Measurements from ENCODE around the gene RPH3AL. TPM values are rescaled to one million over a fixed set of nuclear protein-coding genes. Genes with fewer than 3 reads are reported as not detected.

RPH3AL gene
- total and polyA plus RNA-seq, 10 of the 15 experiments (the other 5 are each of a cell fraction or from before 2014, with no cell fraction given), result 0.04 to 1.2 (median 0.47) TPM; not detected in 2

DNA sequence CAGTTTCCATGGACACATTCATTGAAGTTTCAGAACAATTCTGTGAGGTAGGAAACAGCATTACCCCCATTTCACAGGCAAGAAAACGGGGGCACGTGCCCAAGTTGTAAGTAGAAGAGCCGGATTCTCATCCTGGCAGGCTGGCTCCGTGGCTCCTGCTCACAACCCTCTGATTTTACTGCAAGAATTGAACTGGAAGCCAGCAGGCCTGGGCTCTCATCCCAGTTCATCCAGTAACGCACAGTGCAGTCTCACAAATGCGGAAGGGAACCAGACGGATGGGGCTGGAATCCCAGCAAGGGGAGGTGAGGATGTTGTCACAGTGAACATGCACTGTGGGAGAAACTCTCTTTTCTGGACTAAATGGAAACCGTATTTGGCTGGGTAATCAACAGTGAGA, 130.4 kb downstream of the RPH3AL start:
- Histone ChIP-seq H3K4me3 (no peak overlapping the region), H2AFZ (ENCODE audit: control insufficient read depth, low read depth, low read length) (no peak overlapping the region), H3K4me1 (ENCODE audit: control insufficient read depth, insufficient read depth, low read length) (no peaks in the 10 kb centered on the region), H3K9me3 (replicated peaks; ENCODE audit: control insufficient read depth, insufficient read depth, low read length) (no peaks in the 10 kb centered on the region), H4K20me1 (ENCODE audit: control insufficient read depth, insufficient read depth) (no peaks in the 10 kb centered on the region), H3K4me2 (ENCODE audit: control insufficient read depth, insufficient read depth) (no peak overlapping the region), H3K27me3 (replicated peaks in 1 of 2; ENCODE audit: control insufficient read depth in 2 of 2, insufficient read depth in 2 of 2, low read length in 1 of 2) (no peaks in the 10 kb centered on the region; a peak in 1 of 4 replicates), H3K79me2 (ENCODE audit: control insufficient read depth, insufficient read depth, low read length) (no peaks in the 10 kb centered on the region), H3K27ac (ENCODE audit: control insufficient read depth, insufficient read depth) (no peak overlapping the region), H3K9ac (ENCODE audit: control insufficient read depth, insufficient read depth, low read length) (no peak overlapping the region), H3K36me3 (ENCODE audit: control insufficient read depth in 2 of 2, insufficient read depth in 2 of 2, low read length in 1 of 2) (no peaks in the 10 kb centered on the region)
- 52% methylated on average over 8 of the region's 8 CpGs for WGBS (ENCODE audit: insufficient coverage, insufficient replicate concordance, low lambda C conversion rate, missing lambda C conversion rate)
- CTCF ChIA-PET, result no interaction called here
- TF ChIP-seq, protein P1, sequence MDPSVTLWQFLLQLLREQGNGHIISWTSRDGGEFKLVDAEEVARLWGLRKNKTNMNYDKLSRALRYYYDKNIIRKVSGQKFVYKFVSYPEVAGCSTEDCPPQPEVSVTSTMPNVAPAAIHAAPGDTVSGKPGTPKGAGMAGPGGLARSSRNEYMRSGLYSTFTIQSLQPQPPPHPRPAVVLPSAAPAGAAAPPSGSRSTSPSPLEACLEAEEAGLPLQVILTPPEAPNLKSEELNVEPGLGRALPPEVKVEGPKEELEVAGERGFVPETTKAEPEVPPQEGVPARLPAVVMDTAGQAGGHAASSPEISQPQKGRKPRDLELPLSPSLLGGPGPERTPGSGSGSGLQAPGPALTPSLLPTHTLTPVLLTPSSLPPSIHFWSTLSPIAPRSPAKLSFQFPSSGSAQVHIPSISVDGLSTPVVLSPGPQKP (IDR thresholded peaks at IDR 0.05; ENCODE audit: low read depth, low read length), result no peak
- TF ChIP-seq PBX3 (IDR thresholded peaks at IDR 0.05; ENCODE audit: insufficient replicate concordance, low read depth, low read length), result no peak
- no peak for TF ChIP-seq ETV6 (conservative IDR thresholded peaks at IDR 0.05 in 1 of 2, IDR thresholded peaks at IDR 0.05 in 1 of 2; ENCODE audit: borderline replicate concordance in 1 of 2, low read depth in 1 of 2)
- no peak for TF ChIP-seq POLR2AphosphoS2 (IDR thresholded peaks at IDR 0.05; ENCODE audit: low read depth, low read length)
- SMC1A ChIA-PET (ENCODE audit: uncharacterized antibody, unreplicated experiment), result interaction anchor here (1.5 kb wide), 1 partner anchor 13 kb away, joined by 5 read pairs; no protein-coding TSS in a partner anchor
- POLR2A ChIA-PET, result no interaction called here
- DNase-seq (ENCODE audit: low read depth, low spot score) (no peak), ATAC-seq (no peak), FAIRE-seq (no peak)
- intact Hi-C loops (cut with micrococcal nuclease; ENCODE audit: unreplicated experiment), result no loop called here
- RAD21 ChIA-PET (ENCODE audit: unreplicated experiment), result no interaction called here
- no TSS peak for BruUV-seq (replicated peaks)
- in situ Hi-C loops (cut with MboI), result no loop called here

GRCh38 chr17:219696-220095, 132.9 kb downstream of the RPH3AL start:
- ChIA-PET POLR2A (no interaction called here), RAD21 (ENCODE audit: unreplicated experiment) (no interaction called here), CTCF (interaction anchor here (0.6 kb wide), 1 partner anchor 63 kb away, joined by 4 read pairs; no protein-coding TSS in a partner anchor), SMC1A (ENCODE audit: uncharacterized antibody, unreplicated experiment) (no interaction called here)
- FAIRE-seq, result no peak
- intact Hi-C loops (cut with micrococcal nuclease; ENCODE audit: unreplicated experiment), result no loop called here
- H3K79me2 ChIP-seq (ENCODE audit: control insufficient read depth, insufficient read depth, low read length), result no peaks in the 10 kb centered on the region
- ATAC-seq, result no peak
- no peaks in the 10 kb centered on the region for H4K20me1 ChIP-seq (ENCODE audit: control insufficient read depth, insufficient read depth)
- no peak overlapping the region for H3K9ac ChIP-seq (ENCODE audit: control insufficient read depth, insufficient read depth, low read length)
- no peak overlapping the region for H3K4me2 ChIP-seq (ENCODE audit: control insufficient read depth, insufficient read depth)
- H3K9me3 ChIP-seq (replicated peaks; ENCODE audit: control insufficient read depth, insufficient read depth, low read length), result no peaks in the 10 kb centered on the region
- no TSS peak for BruUV-seq (replicated peaks)
- no peaks in the 10 kb centered on the region for H3K36me3 ChIP-seq (ENCODE audit: control insufficient read depth in 2 of 2, insufficient read depth in 2 of 2, low read length in 1 of 2)
- no peaks in the 10 kb centered on the region for H3K27me3 ChIP-seq (replicated peaks in 1 of 2; ENCODE audit: control insufficient read depth in 2 of 2, insufficient read depth in 2 of 2, low read length in 1 of 2)
- in situ Hi-C loops (cut with MboI), result no loop called here
- DNase-seq (ENCODE audit: low read depth, low spot score), result no peak
- H3K27ac ChIP-seq (ENCODE audit: control insufficient read depth, insufficient read depth), result no peak overlapping the region
- H2AFZ ChIP-seq (ENCODE audit: control insufficient read depth, low read depth, low read length), result no peak overlapping the region
- no peak overlapping the region for H3K4me3 ChIP-seq
- no peaks in the 10 kb centered on the region for H3K4me1 ChIP-seq (ENCODE audit: control insufficient read depth, insufficient read depth, low read length)
- 16% methylated on average over 10 of the region's 10 CpGs for WGBS (ENCODE audit: insufficient coverage, insufficient replicate concordance, low lambda C conversion rate, missing lambda C conversion rate)
- no peak for TF ChIP-seq ZNF24 (IDR thresholded peaks at IDR 0.05)
- no peak for TF ChIP-seq EGR1 (IDR thresholded peaks at IDR 0.05; ENCODE audit: borderline replicate concordance in 1 of 2, low read depth in 2 of 2, low read length in 2 of 2)
- no peak for TF ChIP-seq BRCA1 (IDR thresholded peaks at IDR 0.05; ENCODE audit: low read depth, low read length)
- TF ChIP-seq, protein P2, sequence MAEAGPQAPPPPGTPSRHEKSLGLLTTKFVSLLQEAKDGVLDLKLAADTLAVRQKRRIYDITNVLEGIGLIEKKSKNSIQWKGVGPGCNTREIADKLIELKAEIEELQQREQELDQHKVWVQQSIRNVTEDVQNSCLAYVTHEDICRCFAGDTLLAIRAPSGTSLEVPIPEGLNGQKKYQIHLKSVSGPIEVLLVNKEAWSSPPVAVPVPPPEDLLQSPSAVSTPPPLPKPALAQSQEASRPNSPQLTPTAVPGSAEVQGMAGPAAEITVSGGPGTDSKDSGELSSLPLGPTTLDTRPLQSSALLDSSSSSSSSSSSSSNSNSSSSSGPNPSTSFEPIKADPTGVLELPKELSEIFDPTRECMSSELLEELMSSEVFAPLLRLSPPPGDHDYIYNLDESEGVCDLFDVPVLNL (IDR thresholded peaks at IDR 0.05; ENCODE audit: low read depth, low read length), result no peak
- no peak for TF ChIP-seq MXI1 (IDR thresholded peaks at IDR 0.05; ENCODE audit: low read depth, low read length)
- no peak for TF ChIP-seq RFX5 (IDR thresholded peaks at IDR 0.05; ENCODE audit: low read depth, low read length)
- TF ChIP-seq HDGF (IDR thresholded peaks at IDR 0.05), result no peak
- TF ChIP-seq BMI1 (IDR thresholded peaks at IDR 0.05; ENCODE audit: borderline replicate concordance), result no peak
- TF ChIP-seq, protein P3, sequence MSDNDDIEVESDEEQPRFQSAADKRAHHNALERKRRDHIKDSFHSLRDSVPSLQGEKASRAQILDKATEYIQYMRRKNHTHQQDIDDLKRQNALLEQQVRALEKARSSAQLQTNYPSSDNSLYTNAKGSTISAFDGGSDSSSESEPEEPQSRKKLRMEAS (IDR thresholded peaks at IDR 0.05; ENCODE audit: low read depth, low read length), result no peak
- no peak for TF ChIP-seq CBX3 (IDR thresholded peaks at IDR 0.05; ENCODE audit: borderline replicate concordance, low read depth)
- TF ChIP-seq CBFB (IDR thresholded peaks at IDR 0.05; ENCODE audit: low read depth), result no peak
